Stimulated activated CD4-positive, alpha-beta T cell treated with anti-CD3 and anti-CD28 coated beads, Interleukin-4, amount 100 ng/mL, for 24 hours (primary cell): ENCODE measurements around the gene PTPRE.
A peak's percentile ranks its signal among the peaks of the same experiment; 100 is the strongest.

ENCODE experiments used
- DNase-seq: peaks from one replicate; pipeline ENCODE4 v3.0.0-alpha.2; 2020

Gene PTPRE

GRCh38 chr10:127984945-127985344 is 78.0 kb downstream of the PTPRE start:
- no peak for DNase-seq

- DNase-seq = no peak
Measured at GRCh38 chr10:127986531-127987466, 79.9 kb downstream of the PTPRE start.

GRCh38 chr10:127987467-127988380 is 80.8 kb downstream of the PTPRE start:
- no peak for DNase-seq

- DNase-seq = no peak
Measured at GRCh38 chr10:127989481-127990012, 82.6 kb downstream of the PTPRE start.

- peak; percentile 43 for DNase-seq
Measured at GRCh38 chr10:127990132-127990788, 83.4 kb downstream of the PTPRE start.

GRCh38 chr10:127990846-127991542 is 84.1 kb downstream of the PTPRE start:
- peak; percentile 80 for DNase-seq

GRCh38 chr10:127991543-127992255 is 84.8 kb downstream of the PTPRE start:
- no peak for DNase-seq

GRCh38 chr10:127992376-127992775 is 85.5 kb downstream of the PTPRE start:
- no peak for DNase-seq

GRCh38 chr10:127993056-127993690 is 86.3 kb downstream of the PTPRE start:
- no peak for DNase-seq

GRCh38 chr10:127995939-127996338 is 89.0 kb downstream of the PTPRE start:
- no peak for DNase-seq

- no peak for DNase-seq
Measured at GRCh38 chr10:127996586-127996985, 89.7 kb downstream of the PTPRE start.

GRCh38 chr10:127997271-127997670 is 90.4 kb downstream of the PTPRE start:
- no peak for DNase-seq

- DNase-seq = no peak
Measured at GRCh38 chr10:127997937-127998336, 91.0 kb downstream of the PTPRE start.

GRCh38 chr10:127998501-127999144 is 91.7 kb downstream of the PTPRE start:
- DNase-seq = no peak

GRCh38 chr10:127999297-128000129 is 92.6 kb downstream of the PTPRE start:
- no peak for DNase-seq

GRCh38 chr10:128000471-128001362 is 93.8 kb downstream of the PTPRE start:
- no peak for DNase-seq

GRCh38 chr10:128001363-128001745 is 94.5 kb downstream of the PTPRE start:
- DNase-seq = no peak

GRCh38 chr10:128001849-128002248 is 94.9 kb downstream of the PTPRE start:
- no peak for DNase-seq
